H9 (cell line): Measurements from ENCODE around the gene NR1I2. TPM values are rescaled to one million over a fixed set of nuclear protein-coding genes. Genes with fewer than 3 reads are reported as not detected.

Experiments used
- DNase-seq: peaks from one replicate; pipeline ENCODE4 v3.0.0-alpha.2; 2017
- H2AFZ ChIP-seq: one replicate; pipeline ENCODE4 v1.6.1; 2013; ENCODE audit warnings: mild to moderate bottlenecking, low read length, control low read depth, moderate library complexity
- H2AK5ac ChIP-seq: 2 replicates; pipeline ENCODE4 v1.6.1; 2013; ENCODE audit warnings: low read length, control low read depth, mixed read lengths; ENCODE audit not compliant: insufficient read length
- H2BK120ac ChIP-seq: one replicate; pipeline ENCODE4 v1.6.1; 2013; ENCODE audit warnings: low read depth, mild to moderate bottlenecking, low read length, control low read depth, inconsistent platforms; ENCODE audit not compliant: poor library complexity, severe bottlenecking
- H2BK12ac ChIP-seq: 2 replicates; pipeline ENCODE4 v1.6.1; 2013; ENCODE audit warnings: low read length, control low read depth, mixed read lengths, low read depth; ENCODE audit not compliant: insufficient read length
- H2BK15ac ChIP-seq: 2 replicates; pipeline ENCODE4 v1.6.1; 2013; ENCODE audit warnings: low read depth, low read length, control low read depth
- H2BK20ac ChIP-seq: one replicate; pipeline ENCODE4 v1.6.1; 2013; ENCODE audit warnings: low read depth, mild to moderate bottlenecking, low read length, control low read depth, inconsistent platforms; ENCODE audit not compliant: poor library complexity, severe bottlenecking
- H2BK5ac ChIP-seq: 2 replicates; pipeline ENCODE4 v1.6.1; 2013; ENCODE audit warnings: low read length, control low read depth, mixed read lengths; ENCODE audit not compliant: insufficient read length
- H3K14ac ChIP-seq: 2 replicates; pipeline ENCODE4 v1.6.1; 2013; ENCODE audit warnings: low read length, control low read depth; ENCODE audit not compliant: insufficient read depth
- H3K18ac ChIP-seq: 2 replicates; pipeline ENCODE4 v1.6.1; 2013; ENCODE audit warnings: low read depth, mild to moderate bottlenecking, mixed read lengths, low read length, control low read depth; ENCODE audit not compliant: insufficient read length
- H3K23ac ChIP-seq: 2 replicates; pipeline ENCODE4 v1.6.1; 2013; ENCODE audit warnings: low read length, control low read depth, mixed read lengths, low read depth; ENCODE audit not compliant: insufficient read length
- H3K23me2 ChIP-seq: 2 replicates; pipeline ENCODE4 v1.6.1; 2013; ENCODE audit warnings: low read depth, mild to moderate bottlenecking, mixed read lengths, low read length, control low read depth; ENCODE audit not compliant: insufficient read length, poor library complexity, severe bottlenecking
- H3K27ac ChIP-seq: 2 replicates; pipeline ENCODE4 v1.5.1; 2013; ENCODE audit warnings: low read length, control low read depth, mixed read lengths, low read depth; ENCODE audit not compliant: insufficient read length
- H3K27me3 ChIP-seq: 2 replicates; pipeline ENCODE4 v1.6.1; 2013; ENCODE audit warnings: low read length, control low read depth, inconsistent platforms; ENCODE audit not compliant: insufficient read depth
- H3K4ac ChIP-seq: 2 replicates; pipeline ENCODE4 v1.6.1; 2013; ENCODE audit warnings: low read depth, mild to moderate bottlenecking, control low read depth, inconsistent platforms, low read length, moderate library complexity
- H3K4me1 ChIP-seq: 2 replicates; pipeline ENCODE4 v1.6.1; 2013; ENCODE audit warnings: low read length, control low read depth, inconsistent platforms; ENCODE audit not compliant: insufficient read depth
- H3K4me2 ChIP-seq: 2 replicates; pipeline ENCODE4 v1.6.1; 2013; ENCODE audit warnings: low read length, control low read depth, mixed read lengths; ENCODE audit not compliant: insufficient read length, insufficient read depth
- H3K56ac ChIP-seq: 2 replicates; pipeline ENCODE4 v1.6.1; 2013; ENCODE audit warnings: low read depth, mild to moderate bottlenecking, mixed read lengths, low read length, control low read depth; ENCODE audit not compliant: insufficient read length
- H3K79me1 ChIP-seq: 2 replicates; pipeline ENCODE4 v1.6.1; 2013; ENCODE audit warnings: low read depth, mild to moderate bottlenecking, moderate library complexity, low read length, control low read depth, inconsistent platforms; ENCODE audit not compliant: insufficient read depth, poor library complexity, severe bottlenecking
- H3K79me2 ChIP-seq: 2 replicates; pipeline ENCODE4 v1.6.1; 2013; ENCODE audit warnings: low read length, control low read depth, inconsistent platforms; ENCODE audit not compliant: insufficient read depth
- H3K9ac ChIP-seq: 2 replicates; pipeline ENCODE4 v1.6.1; 2013; ENCODE audit warnings: low read length, control low read depth, mixed read lengths; ENCODE audit not compliant: insufficient read length; ENCODE audit errors: extremely low read depth
- H3K9me3 ChIP-seq: one replicate; pipeline ENCODE4 v1.6.1; 2013; ENCODE audit warnings: low read depth, low read length, inconsistent platforms; ENCODE audit not compliant: control insufficient read depth
- H3T11ph ChIP-seq: one replicate; pipeline ENCODE4 v1.6.1; 2013; ENCODE audit warnings: mild to moderate bottlenecking, low read length, control low read depth, inconsistent platforms
- H4K20me1 ChIP-seq: one replicate; pipeline ENCODE4 v1.6.1; 2013; ENCODE audit not compliant: control insufficient read depth, insufficient read length, insufficient read depth
- H4K5ac ChIP-seq: 2 replicates; pipeline ENCODE4 v1.6.1; 2013; ENCODE audit warnings: low read depth, mild to moderate bottlenecking, mixed read lengths, low read length, control low read depth; ENCODE audit not compliant: insufficient read length
- H4K8ac ChIP-seq: replicated peaks from 2 replicates; pipeline ENCODE4 v1.6.1; 2013; ENCODE audit warnings: low read length, control low read depth, mixed read lengths, low read depth; ENCODE audit not compliant: insufficient read length
- H4K91ac ChIP-seq: 2 replicates; pipeline ENCODE4 v1.6.1; 2013; ENCODE audit warnings: low read depth, mild to moderate bottlenecking, moderate library complexity, mixed read lengths, low read length, control low read depth; ENCODE audit not compliant: insufficient read length
- H3K27ac Mint-ChIP-seq, 3 experiments: 2 replicates in 2 of 3; 3 replicates in 1 of 3; pipeline ENCODE4 v1.8.0; 2020 to 2021; ENCODE audit warnings: mixed read lengths in 3 of 3, mild to moderate bottlenecking in 1 of 3, moderate library complexity in 1 of 3
- H3K27me3 Mint-ChIP-seq: 2 replicates; pipeline ENCODE4 v1.8.0; 2021; ENCODE audit warnings: low read depth, mild to moderate bottlenecking, moderate library complexity, mixed read lengths
- H3K36me3 Mint-ChIP-seq, 3 experiments: 2 replicates in 2 of 3; 3 replicates in 1 of 3; pipeline ENCODE4 v1.8.0; 2020 to 2021; ENCODE audit warnings: low read depth in 3 of 3, mixed read lengths in 3 of 3; ENCODE audit not compliant: insufficient read depth in 1 of 3
- H3K4me1 Mint-ChIP-seq, 2 experiments: 2 replicates each; pipeline ENCODE4 v1.8.0; 2020; ENCODE audit warnings: mixed read lengths in 2 of 2
- H3K4me3 Mint-ChIP-seq, 2 experiments: 2 replicates in 1 of 2; 3 replicates in 1 of 2; pipeline ENCODE4 v1.8.0; 2020 to 2021; ENCODE audit warnings: mild to moderate bottlenecking in 2 of 2, mixed read lengths in 2 of 2, moderate library complexity in 1 of 2
- H3K9me3 Mint-ChIP-seq, 2 experiments: 2 replicates in 1 of 2; 3 replicates in 1 of 2; pipeline ENCODE4 v1.8.0; 2020; ENCODE audit warnings: mild to moderate bottlenecking in 2 of 2, mixed read lengths in 2 of 2, moderate library complexity in 1 of 2
- total RNA-seq: library from RNA; stranded (reverse); gene quantifications from 2 replicates; pipeline ENCODE4 v1.2.1, GENCODE V29; 2021
- TF ChIP-seq, protein P1 (sequence below): fragments of 200-600 bp; sonication (generic); conservative IDR thresholded peaks from 3 replicates; pipeline ENCODE4 v1.8.0; 2021; ENCODE audit warnings: antibody characterized with exemption, mild to moderate bottlenecking

Gene NR1I2
- total RNA-seq, 1 experiment from 2014 or later: not detected

DNA sequence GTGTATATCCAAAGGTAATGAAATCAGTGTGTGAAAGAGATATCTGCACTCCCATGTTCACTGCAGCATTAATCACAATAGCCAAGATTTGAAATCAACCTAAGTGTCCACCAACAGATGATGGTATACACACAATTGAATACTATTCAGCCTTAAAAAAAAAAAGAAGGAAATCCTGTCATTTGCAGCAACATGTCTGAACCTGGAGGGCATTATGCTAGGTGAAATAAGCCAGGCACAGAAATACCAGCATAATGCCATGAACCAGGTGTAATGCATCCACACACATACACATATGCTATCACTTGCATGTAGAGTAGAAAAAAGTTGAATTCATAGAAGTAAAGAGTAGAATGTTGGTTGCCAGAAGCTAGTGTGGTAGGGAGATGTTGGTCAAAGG, 18.4 kb upstream of the NR1I2 start:
- no peaks in the 10 kb centered on the region for H3K23me2 ChIP-seq
- H2BK20ac ChIP-seq: no peak overlapping the region
- no peaks in the 10 kb centered on the region for H3K4me1 Mint-ChIP-seq
- H3K36me3 Mint-ChIP-seq: no peaks in the 10 kb centered on the region; a peak in 1 of 7 replicates
- H3K9me3 ChIP-seq: no peaks in the 10 kb centered on the region
- no peak overlapping the region for H4K8ac ChIP-seq
- H2AFZ ChIP-seq: no peak overlapping the region
- H3K4me2 ChIP-seq: no peak overlapping the region
- no peak overlapping the region for H3K23ac ChIP-seq
- H3K9me3 Mint-ChIP-seq: peaks cover 0 to 5% of the 10 kb centered on the region in 2 experiments; a peak in 4 of 5 replicates
- no peak overlapping the region for H3K27ac ChIP-seq
- H2BK12ac ChIP-seq: no peak overlapping the region
- H2AK5ac ChIP-seq: no peak overlapping the region
- H3K14ac ChIP-seq: no peak overlapping the region
- H3K56ac ChIP-seq: no peak overlapping the region
- H3K4ac ChIP-seq: no peak overlapping the region
- H3K27ac Mint-ChIP-seq: no peak overlapping the region
- H2BK120ac ChIP-seq: no peak overlapping the region
- no peaks in the 10 kb centered on the region; the same call in 1 of the 2 replicates for H3K27me3 Mint-ChIP-seq
- no peak for DNase-seq
- H3K79me1 ChIP-seq: no peaks in the 10 kb centered on the region
- H4K20me1 ChIP-seq: no peaks in the 10 kb centered on the region
- H3K4me3 Mint-ChIP-seq: no peak overlapping the region
- no peaks in the 10 kb centered on the region for H3K27me3 ChIP-seq
- H3T11ph ChIP-seq: no peak overlapping the region
- TF ChIP-seq, protein P1, sequence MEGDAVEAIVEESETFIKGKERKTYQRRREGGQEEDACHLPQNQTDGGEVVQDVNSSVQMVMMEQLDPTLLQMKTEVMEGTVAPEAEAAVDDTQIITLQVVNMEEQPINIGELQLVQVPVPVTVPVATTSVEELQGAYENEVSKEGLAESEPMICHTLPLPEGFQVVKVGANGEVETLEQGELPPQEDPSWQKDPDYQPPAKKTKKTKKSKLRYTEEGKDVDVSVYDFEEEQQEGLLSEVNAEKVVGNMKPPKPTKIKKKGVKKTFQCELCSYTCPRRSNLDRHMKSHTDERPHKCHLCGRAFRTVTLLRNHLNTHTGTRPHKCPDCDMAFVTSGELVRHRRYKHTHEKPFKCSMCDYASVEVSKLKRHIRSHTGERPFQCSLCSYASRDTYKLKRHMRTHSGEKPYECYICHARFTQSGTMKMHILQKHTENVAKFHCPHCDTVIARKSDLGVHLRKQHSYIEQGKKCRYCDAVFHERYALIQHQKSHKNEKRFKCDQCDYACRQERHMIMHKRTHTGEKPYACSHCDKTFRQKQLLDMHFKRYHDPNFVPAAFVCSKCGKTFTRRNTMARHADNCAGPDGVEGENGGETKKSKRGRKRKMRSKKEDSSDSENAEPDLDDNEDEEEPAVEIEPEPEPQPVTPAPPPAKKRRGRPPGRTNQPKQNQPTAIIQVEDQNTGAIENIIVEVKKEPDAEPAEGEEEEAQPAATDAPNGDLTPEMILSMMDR: no peak
- H4K91ac ChIP-seq: no peak overlapping the region
- H3K4me1 ChIP-seq: no peaks in the 10 kb centered on the region
- H3K18ac ChIP-seq: no peak overlapping the region
- no peaks in the 10 kb centered on the region for H3K79me2 ChIP-seq
- H3K9ac ChIP-seq: no peak overlapping the region
- H2BK5ac ChIP-seq: no peak overlapping the region
- H2BK15ac ChIP-seq: no peak overlapping the region
- no peak overlapping the region for H4K5ac ChIP-seq
